K562 (cell line): ENCODE results near the gene EPS8. TPM values are rescaled to one million over a fixed set of nuclear protein-coding genes. Genes with fewer than 3 reads are reported as not detected.

Source experiments
- ATAC-seq: fragments of 200-7000 bp; cut with Tn5 transposase; 3 replicates; pipeline ENCODE4 v1.9.1; 2020; ENCODE audit warnings: moderate library complexity
- BruUV-seq: library from RNA; stranded (reverse); fragments of 400-500 nt; replicated peaks from 2 replicates; lab custom pipeline; 2021; lab: Mats Ljungman, UMichigan
- CTCF ChIA-PET: fragments of 300-600 bp; formaldehyde crosslinking; extraction: SDS; loops from one replicate; lab custom pipeline; 2021; ENCODE audit warnings: low intra/inter-chr PET ratio; lab: Yijun Ruan, JAX
- POLR2A ChIA-PET: fragments of 300-600, 350-650 bp; sonication (Branson Sonifier 250); formaldehyde crosslinking; extraction: SDS; loops from one replicate; lab custom pipeline; 2021; ENCODE audit warnings: antibody characterized with exemption, inconsistent platforms; lab: Yijun Ruan, JAX
- DNase-seq, 4 experiments: peaks; one replicate each; pipeline versions ENCODE4 v3.0.0 to v3.0.0-alpha.2; 2011 to 2018; ENCODE audit warnings: low spot score in 3 of 4, mixed read lengths in 3 of 4; ENCODE audit errors: extremely low read depth in 1 of 4
- FAIRE-seq: peaks from 2 replicates; lab custom pipeline; 2011; peaks lifted over from hg19 to GRCh38; lab: Jason Lieb, UNC
- H2AFZ ChIP-seq: 2 replicates; pipeline ENCODE4 v1.6.0; 2011; ENCODE audit warnings: low read depth, low read length, control low read depth, inconsistent platforms
- H3K27ac ChIP-seq: fragments of 200-600 bp; 3 replicates; pipeline ENCODE4 v1.8.0; 2011; ENCODE audit warnings: low read depth, mild to moderate bottlenecking, control low read depth, inconsistent platforms, low read length, moderate library complexity, mixed read lengths; ENCODE audit errors: extremely low read depth
- H3K27me3 ChIP-seq, 2 experiments: fragments of 300-600 bp in 1 of 2; 2 replicates in 1 of 2; 3 replicates in 1 of 2; pipeline versions ENCODE4 v1.6.0 to v1.8.0; 2011; ENCODE audit warnings: inconsistent platforms in 2 of 2, low read length in 2 of 2, mild to moderate bottlenecking in 1 of 2, mixed read lengths in 1 of 2, moderate library complexity in 1 of 2; ENCODE audit not compliant: control insufficient read depth in 2 of 2, insufficient read depth in 2 of 2
- H3K36me3 ChIP-seq: fragments of 300-600 bp; 3 replicates; pipeline ENCODE4 v1.8.0; 2011; ENCODE audit warnings: mild to moderate bottlenecking, low read length, inconsistent platforms; ENCODE audit not compliant: control insufficient read depth, insufficient read depth
- H3K4me1 ChIP-seq, 2 experiments: fragments of 200-600 bp in 1 of 2; replicated peaks in 1 of 2; 2 replicates in 1 of 2; 3 replicates in 1 of 2; pipeline versions ENCODE4 v1.5.1 to v1.8.0; 2011; ENCODE audit warnings: inconsistent platforms in 2 of 2, low read length in 2 of 2, mild to moderate bottlenecking in 1 of 2, mixed read lengths in 1 of 2, moderate library complexity in 1 of 2; ENCODE audit not compliant: control insufficient read depth in 2 of 2, insufficient read depth in 2 of 2
- H3K4me2 ChIP-seq: 2 replicates; pipeline ENCODE4 v1.6.1; 2011; ENCODE audit warnings: low read length, control low read depth, inconsistent platforms, mixed read lengths; ENCODE audit not compliant: insufficient read depth
- H3K4me3 ChIP-seq: fragments of 200-600 bp; sonication (generic), shearing (Covaris generic); 2 replicates; pipeline ENCODE4 v1.5.1; 2016; ENCODE audit warnings: control low read depth, inconsistent platforms
- H3K79me2 ChIP-seq: fragments of 200-600 bp; 3 replicates; pipeline ENCODE4 v1.8.0; 2011; ENCODE audit warnings: low read length, inconsistent platforms; ENCODE audit not compliant: control insufficient read depth, insufficient read depth
- H3K9ac ChIP-seq, 2 experiments: 2 replicates each; pipeline versions ENCODE4 v1.6.0 to v1.6.1; 2011; ENCODE audit warnings: low read depth in 2 of 2, low read length in 2 of 2, control low read depth in 1 of 2, inconsistent platforms in 1 of 2, mild to moderate bottlenecking in 1 of 2, mixed read lengths in 1 of 2; ENCODE audit not compliant: insufficient read depth in 1 of 2
- H3K9me1 ChIP-seq: one replicate; pipeline ENCODE4 v1.6.0; 2011; ENCODE audit warnings: inconsistent platforms, mild to moderate bottlenecking, low read length, moderate library complexity; ENCODE audit not compliant: control insufficient read depth, insufficient read depth
- H3K9me3 ChIP-seq: replicated peaks from 2 replicates; pipeline ENCODE4 v1.5.1; 2011; ENCODE audit warnings: low read depth, low read length, inconsistent platforms; ENCODE audit not compliant: control insufficient read depth, insufficient read depth
- H4K20me1 ChIP-seq: replicated peaks from 2 replicates; pipeline ENCODE4 v1.6.1; 2011; ENCODE audit warnings: low read length, inconsistent platforms, mixed read lengths; ENCODE audit not compliant: control insufficient read depth, insufficient read depth
- COPS2 ChIP-seq: fragments of 450-650 bp; conservative IDR thresholded peaks from 2 replicates; pipeline ENCODE4 v1.6.1; 2016; ENCODE audit warnings: mild to moderate bottlenecking, moderate library complexity
- EHMT2 ChIP-seq: fragments of 450-650 bp; IDR thresholded peaks from 2 replicates; pipeline ENCODE4 v1.6.1; 2018; ENCODE audit warnings: antibody characterized with exemption
- FOXA3 ChIP-seq, 2 experiments: fragments of 450-650 bp in 1 of 2; sonication (generic) in 1 of 2; formaldehyde crosslinking; IDR thresholded peaks in 1 of 2; conservative IDR thresholded peaks in 1 of 2; 2 replicates each; pipeline versions ENCODE4 v1.4.0 to v1.8.0; 2020 to 2022; ENCODE audit warnings: mild to moderate bottlenecking in 2 of 2, missing genetic modification reagents in 1 of 2
- TAF7 ChIP-seq: fragments of 450-650 bp; IDR thresholded peaks from 2 replicates; pipeline ENCODE4 v1.6.1; 2016; ENCODE audit warnings: missing genetic modification characterization, missing compliant biosample characterization
- ZNF121 ChIP-seq: sonication (generic); formaldehyde crosslinking; conservative IDR thresholded peaks from 2 replicates; pipeline ENCODE4 v1.8.0; 2022; ENCODE audit warnings: missing genetic modification reagents
- WGBS: fragments of 100-300 bp; shearing (Covaris generic); methylation state at CpG from one replicate; pipeline ENCODE4 v1.1.6; 2016; ENCODE audit warnings: low coverage, mixed read lengths; ENCODE audit not compliant: insufficient coverage; ENCODE audit errors: missing lambda C conversion rate; 5-methylcytosine and 5-hydroxymethylcytosine counted together
- in situ Hi-C: fragments of 300-500 bp; cut with MboI; formaldehyde crosslinking; loops from 4 replicates; pipeline ENCODE4 v1.15.0; 2018; ENCODE audit warnings: inconsistent platforms, mixed read lengths
- intact Hi-C: fragments of 100-400 bp; cut with micrococcal nuclease; formaldehyde crosslinking; loops from 2 replicates; pipeline ENCODE4 v1.14.2; 2022
- polyA plus RNA-seq, 8 experiments: library from polyadenylated mRNA; depleted of rRNA in 4 of 8; stranded (reverse) in 5 of 8; unstranded in 3 of 8; fragments of >200 nt; fragmentation: Nextera tagmentation in 2 of 8; fragmentation: Illumina TruSeq in 1 of 8; extraction: Ambion mirVana in 2 of 8; extraction: Trizol in 1 of 8; gene quantifications; 2 replicates each; pipeline versions ENCODE4 v1.2.1 to v1.2.3, GENCODE V29; 2011 to 2014; ENCODE audit warnings: inconsistent platforms in 1 of 8, missing spikeins in 1 of 8
- total RNA-seq, 7 experiments: library from RNA; depleted of rRNA in 6 of 7; stranded (reverse); fragments of >200 nt in 6 of 7; fragmentation: Illumina TruSeq in 2 of 7; extraction: Trizol in 2 of 7; gene quantifications; 2 replicates each; pipeline versions ENCODE4 v1.2.1 to v1.2.3, GENCODE V29; 2011 to 2021; ENCODE audit warnings: low replicate concordance in 1 of 7
- TF ChIP-seq, protein P1 (sequence below): conservative IDR thresholded peaks from 2 replicates; pipeline ENCODE4 v1.6.1; 2011; ENCODE audit warnings: low read depth, mild to moderate bottlenecking, low read length; ENCODE audit not compliant: control insufficient read depth
- TF ChIP-seq, protein P2 (sequence below): IDR thresholded peaks from 2 replicates; pipeline ENCODE4 v1.6.1; 2012; ENCODE audit warnings: low read depth, low read length, improper control_type of control experiment, borderline replicate concordance

The EPS8 gene
- total and polyA plus RNA-seq, 9 of the 15 experiments (the other 6 are each of a cell fraction or from before 2014, with no cell fraction given) = 0.10 to 1.9 (median 0.33) TPM

- TF ChIP-seq, protein P1, sequence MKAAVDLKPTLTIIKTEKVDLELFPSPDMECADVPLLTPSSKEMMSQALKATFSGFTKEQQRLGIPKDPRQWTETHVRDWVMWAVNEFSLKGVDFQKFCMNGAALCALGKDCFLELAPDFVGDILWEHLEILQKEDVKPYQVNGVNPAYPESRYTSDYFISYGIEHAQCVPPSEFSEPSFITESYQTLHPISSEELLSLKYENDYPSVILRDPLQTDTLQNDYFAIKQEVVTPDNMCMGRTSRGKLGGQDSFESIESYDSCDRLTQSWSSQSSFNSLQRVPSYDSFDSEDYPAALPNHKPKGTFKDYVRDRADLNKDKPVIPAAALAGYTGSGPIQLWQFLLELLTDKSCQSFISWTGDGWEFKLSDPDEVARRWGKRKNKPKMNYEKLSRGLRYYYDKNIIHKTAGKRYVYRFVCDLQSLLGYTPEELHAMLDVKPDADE = no peak
- no peak for TF ChIP-seq TAF7 (tag)
- TF ChIP-seq COPS2 = no peak
Observed at GRCh38 chr12:15808250-15808649, 19.1 kb upstream of the EPS8 start (continued).

DNA sequence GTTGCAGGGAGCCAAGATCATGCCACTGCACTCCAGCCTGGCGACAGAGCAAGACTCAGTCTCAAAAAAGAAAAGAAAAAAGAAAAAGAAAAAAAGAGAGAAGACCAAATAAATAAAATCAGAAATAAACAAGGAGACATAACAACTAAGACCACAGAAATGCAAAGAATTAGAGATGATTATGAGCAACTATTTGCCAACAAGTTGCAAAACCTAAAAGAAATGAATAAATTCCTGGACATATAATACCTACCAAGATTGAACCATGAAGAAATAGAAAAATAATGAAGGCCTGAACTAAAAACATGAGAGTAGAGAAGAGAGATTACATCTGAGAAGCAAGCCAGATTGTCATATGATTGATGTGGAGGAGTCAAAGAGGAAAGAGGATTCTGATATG is 17.6 kb upstream of the EPS8 start:
- BruUV-seq = no TSS peak

More for the DNA sequence above, 17.6 kb upstream of the EPS8 start:
- Histone ChIP-seq H3K79me2 (no peaks in the 10 kb centered on the region), H3K4me3 (no peak overlapping the region), H3K27me3 (no peaks in the 10 kb centered on the region), H3K9me3 (no peaks in the 10 kb centered on the region), H3K27ac (no peak overlapping the region), H3K4me1 (no peaks in the 10 kb centered on the region), H2AFZ (no peak overlapping the region), H3K4me2 (no peak overlapping the region), H3K36me3 (no peaks in the 10 kb centered on the region), H4K20me1 (no peaks in the 10 kb centered on the region), H3K9ac (no peak overlapping the region), H3K9me1 (no peaks in the 10 kb centered on the region)
- ChIA-PET POLR2A (no interaction called here), CTCF (no interaction called here)
- DNase-seq (no peak), FAIRE-seq (no peak), ATAC-seq (no peak)
- in situ Hi-C loops (no loop called here), intact Hi-C loops (no loop called here)
- no CpG with 5 or more reads among the region's 1 CpG for WGBS
- TF ChIP-seq ZNF121 (CRISPR knock-in tag) (no peak), EHMT2 (no peak), FOXA3 (CRISPR knock-in tag; conservative IDR thresholded peaks at IDR 0.05 in 1 of 2, IDR thresholded peaks at IDR 0.05 in 1 of 2) (no peak)
- TF ChIP-seq, protein P2, sequence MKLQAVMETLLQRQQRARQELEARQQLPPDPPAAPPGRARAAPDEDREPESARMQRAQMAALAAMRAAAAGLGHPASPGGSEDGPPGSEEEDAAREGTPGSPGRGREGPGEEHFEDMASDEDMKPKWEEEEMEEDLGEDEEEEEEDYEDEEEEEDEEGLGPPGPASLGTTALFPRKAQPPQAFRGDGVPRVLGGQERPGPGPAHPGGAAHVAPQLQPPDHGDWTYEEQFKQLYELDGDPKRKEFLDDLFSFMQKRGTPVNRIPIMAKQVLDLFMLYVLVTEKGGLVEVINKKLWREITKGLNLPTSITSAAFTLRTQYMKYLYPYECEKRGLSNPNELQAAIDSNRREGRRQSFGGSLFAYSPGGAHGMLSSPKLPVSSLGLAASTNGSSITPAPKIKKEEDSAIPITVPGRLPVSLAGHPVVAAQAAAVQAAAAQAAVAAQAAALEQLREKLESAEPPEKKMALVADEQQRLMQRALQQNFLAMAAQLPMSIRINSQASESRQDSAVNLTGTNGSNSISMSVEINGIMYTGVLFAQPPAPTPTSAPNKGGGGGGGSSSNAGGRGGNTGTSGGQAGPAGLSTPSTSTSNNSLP = no peak
